Mammary epithelial cell (primary cell): ENCODE data around the gene SLC43A2.
"Not testable (repeated sequence)": the region's sequence is repeated elsewhere in the genome, so short reads cannot be mapped to it uniquely, and the experiment has no call there.

Experiments
- CTCF ChIP-seq, 2 donors: IDR thresholded peaks in 1 of 2; conservative IDR thresholded peaks in 1 of 2; 2 replicates each; pipeline ENCODE4 v1.5.1; 2011 to 2012; ENCODE audit warnings: inconsistent platforms in 2 of 2, low read length in 2 of 2, mild to moderate bottlenecking in 2 of 2, control low read depth in 1 of 2, low read depth in 1 of 2; ENCODE audit not compliant: insufficient read depth in 1 of 2; ENCODE audit errors: extremely low read depth in 1 of 2
- EZH2 ChIP-seq: IDR thresholded peaks from 2 replicates; pipeline ENCODE4 v1.6.1; 2012; ENCODE audit warnings: low read length, inconsistent platforms, borderline replicate concordance

GRCh38 chr17:1563471-1563785 lies 65.2 kb downstream of the SLC43A2 start:
- TF ChIP-seq CTCF (conservative IDR thresholded peaks at IDR 0.05 in 1 of 2, IDR thresholded peaks at IDR 0.05 in 1 of 2; ENCODE audit: extremely low read depth in 1 of 2, insufficient read depth in 1 of 2, low read depth in 1 of 2, low read length in 2 of 2); EZH2: not testable (repeated sequence)
